Mononuclear cell (primary cell): ENCODE measurements around the gene ALK. TPM values are rescaled to one million over a fixed set of nuclear protein-coding genes. Genes with fewer than 3 reads are reported as not detected.

Source experiments
- H3K27me3 ChIP-seq: 2 replicates; pipeline ENCODE4 v1.6.0; 2011; ENCODE audit warnings: low read length, control low read depth; ENCODE audit not compliant: insufficient read depth
- H3K4me1 ChIP-seq: 2 replicates; pipeline ENCODE4 v1.5.1; 2011; ENCODE audit warnings: mild to moderate bottlenecking, low read length, control low read depth; ENCODE audit not compliant: insufficient read depth
- H3K4me3 ChIP-seq: 2 replicates; pipeline ENCODE4 v1.5.1; 2011; ENCODE audit warnings: mild to moderate bottlenecking, low read length, moderate library complexity
- H3K9me3 ChIP-seq: 2 replicates; pipeline ENCODE4 v1.5.1; 2011; ENCODE audit warnings: low read depth, mild to moderate bottlenecking, control low read depth, low read length
- total RNA-seq: library from RNA; depleted of rRNA; stranded (reverse); fragments of >200 nt; gene quantifications from one replicate; pipeline ENCODE4 v1.2.3, GENCODE V29; 2012

Gene ALK
- total RNA-seq, 1 donor, result not detected

- no peaks in the 10 kb centered on the region for H3K27me3 ChIP-seq
- H3K4me3 ChIP-seq, result no peak overlapping the region
- H3K4me1 ChIP-seq, result no peaks in the 10 kb centered on the region
- no peaks in the 10 kb centered on the region for H3K9me3 ChIP-seq
These were observed 331.8 kb downstream of the ALK start for GRCh38 chr2:29589440-29590103.

GRCh38 chr2:29587402-29588190, 333.8 kb downstream of the ALK start:
- Histone ChIP-seq H3K4me3 (no peak overlapping the region), H3K9me3 (no peaks in the 10 kb centered on the region), H3K27me3 (no peaks in the 10 kb centered on the region), H3K4me1 (no peaks in the 10 kb centered on the region)

GRCh38 chr2:29586919-29587318, 334.5 kb downstream of the ALK start:
- Histone ChIP-seq H3K27me3 (no peaks in the 10 kb centered on the region), H3K4me3 (no peak overlapping the region), H3K9me3 (no peaks in the 10 kb centered on the region), H3K4me1 (no peaks in the 10 kb centered on the region)

- H3K4me1 ChIP-seq, result no peaks in the 10 kb centered on the region
- no peaks in the 10 kb centered on the region for H3K9me3 ChIP-seq
- no peaks in the 10 kb centered on the region for H3K27me3 ChIP-seq
- no peak overlapping the region for H3K4me3 ChIP-seq
These were observed 337.7 kb downstream of the ALK start for GRCh38 chr2:29583548-29584156.

- no peak overlapping the region for H3K4me3 ChIP-seq
- H3K4me1 ChIP-seq, result no peaks in the 10 kb centered on the region
- no peaks in the 10 kb centered on the region for H3K27me3 ChIP-seq
- no peaks in the 10 kb centered on the region for H3K9me3 ChIP-seq
These were observed 338.3 kb downstream of the ALK start for GRCh38 chr2:29583104-29583503.

- no peaks in the 10 kb centered on the region for H3K9me3 ChIP-seq
- no peak overlapping the region for H3K4me3 ChIP-seq
- no peaks in the 10 kb centered on the region for H3K4me1 ChIP-seq
- H3K27me3 ChIP-seq, result no peaks in the 10 kb centered on the region
These were observed 339.3 kb downstream of the ALK start for GRCh38 chr2:29582062-29582461.

- Histone ChIP-seq H3K4me1 (no peaks in the 10 kb centered on the region), H3K9me3 (no peaks in the 10 kb centered on the region), H3K27me3 (no peaks in the 10 kb centered on the region), H3K4me3 (no peak overlapping the region)
These were observed 341.2 kb downstream of the ALK start for GRCh38 chr2:29580223-29580622.

- no peaks in the 10 kb centered on the region for H3K27me3 ChIP-seq
- H3K4me1 ChIP-seq, result no peaks in the 10 kb centered on the region
- H3K9me3 ChIP-seq, result no peaks in the 10 kb centered on the region
- H3K4me3 ChIP-seq, result no peak overlapping the region
These were observed 341.8 kb downstream of the ALK start for GRCh38 chr2:29579495-29580169.

GRCh38 chr2:29578084-29578598, 343.2 kb downstream of the ALK start:
- no peaks in the 10 kb centered on the region for H3K27me3 ChIP-seq
- H3K4me1 ChIP-seq, result no peaks in the 10 kb centered on the region
- H3K4me3 ChIP-seq, result no peak overlapping the region
- no peaks in the 10 kb centered on the region for H3K9me3 ChIP-seq

- no peaks in the 10 kb centered on the region for H3K4me1 ChIP-seq
- H3K27me3 ChIP-seq, result no peaks in the 10 kb centered on the region
- no peak overlapping the region for H3K4me3 ChIP-seq
- no peaks in the 10 kb centered on the region for H3K9me3 ChIP-seq
These were observed 345.2 kb downstream of the ALK start for GRCh38 chr2:29576231-29576630.

GRCh38 chr2:29575370-29575890, 346.0 kb downstream of the ALK start:
- Histone ChIP-seq H3K27me3 (no peaks in the 10 kb centered on the region), H3K4me1 (no peaks in the 10 kb centered on the region), H3K9me3 (no peaks in the 10 kb centered on the region), H3K4me3 (no peak overlapping the region)

GRCh38 chr2:29573612-29574011, 347.8 kb downstream of the ALK start:
- no peaks in the 10 kb centered on the region for H3K4me1 ChIP-seq
- H3K27me3 ChIP-seq, result no peaks in the 10 kb centered on the region
- H3K9me3 ChIP-seq, result no peaks in the 10 kb centered on the region
- no peak overlapping the region for H3K4me3 ChIP-seq

- H3K4me1 ChIP-seq, result no peaks in the 10 kb centered on the region
- no peak overlapping the region for H3K4me3 ChIP-seq
- no peaks in the 10 kb centered on the region for H3K27me3 ChIP-seq
- no peaks in the 10 kb centered on the region for H3K9me3 ChIP-seq
These were observed 348.2 kb downstream of the ALK start for GRCh38 chr2:29573147-29573546.

GRCh38 chr2:29570539-29570938, 350.8 kb downstream of the ALK start:
- no peaks in the 10 kb centered on the region for H3K4me1 ChIP-seq
- H3K9me3 ChIP-seq, result no peaks in the 10 kb centered on the region

More at GRCh38 chr2:29570539-29570938, 350.8 kb downstream of the ALK start:
- H3K4me3 ChIP-seq, result no peak overlapping the region
- no peaks in the 10 kb centered on the region for H3K27me3 ChIP-seq
